NCI-H128 (cell line): Measurements from ENCODE around the gene GIT1.
"Not testable (repeated sequence)": the region's sequence is repeated elsewhere in the genome, so short reads cannot be mapped to it uniquely, and the experiment has no call there.

ENCODE experiments used
- DNase-seq: peaks from one replicate; lab custom pipeline; 2025; ENCODE audit not compliant: unreplicated experiment; lab: John Stamatoyannopoulos, UW

GIT1 gene

DNA sequence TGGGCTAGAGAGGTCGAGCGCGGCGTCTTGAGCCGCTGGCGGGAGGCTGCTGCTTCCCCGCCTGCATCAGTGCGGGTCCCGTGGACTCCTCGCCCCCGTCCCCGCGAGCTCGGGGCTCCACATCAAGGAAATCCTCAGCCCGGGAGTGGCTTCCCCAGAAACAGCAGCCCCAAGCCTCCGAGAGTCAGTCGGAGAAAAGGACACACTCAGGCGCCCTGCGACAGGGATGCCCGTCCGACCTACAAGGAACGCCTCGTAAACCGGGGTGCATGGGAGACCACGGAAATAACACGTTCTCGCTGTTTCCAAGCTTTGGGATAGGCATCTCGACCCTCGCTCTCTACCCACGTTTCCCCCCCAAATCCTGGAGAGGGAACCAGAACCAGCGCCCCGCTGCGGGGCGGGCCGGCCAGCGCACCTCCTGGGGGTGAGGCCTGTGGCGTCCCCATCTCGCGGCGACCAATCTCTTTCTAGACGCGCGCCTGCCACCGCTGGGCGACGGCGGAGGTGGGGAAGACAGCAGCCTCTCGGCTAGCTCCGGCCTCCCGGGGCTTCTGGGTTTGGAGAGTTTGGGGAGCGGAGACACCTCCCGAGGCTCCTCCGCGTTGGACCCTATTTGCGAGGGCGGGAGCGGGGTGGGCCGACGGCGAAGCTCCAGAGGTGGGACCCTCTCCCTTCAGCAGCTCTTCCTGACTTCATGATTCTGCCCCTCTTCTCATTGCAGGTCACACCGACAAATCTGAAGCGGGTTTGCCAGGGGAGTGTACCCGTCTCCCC lies 21.7 kb downstream of the GIT1 start:
- DNase-seq = no peak

DNA sequence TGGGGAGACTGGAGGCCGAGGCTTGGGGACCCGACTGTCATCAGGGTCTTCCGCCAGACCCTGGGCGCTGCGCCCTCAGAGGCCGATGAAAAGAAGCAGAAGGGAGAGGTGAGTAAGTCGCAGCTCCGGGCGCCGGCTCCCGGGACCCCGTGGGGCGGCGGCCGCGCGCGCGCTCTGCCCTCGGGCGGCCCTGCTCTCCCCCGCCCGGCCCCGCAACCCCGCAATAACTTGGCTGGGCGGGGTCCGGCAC lies 22.2 kb downstream of the GIT1 start:
- DNase-seq = no peak

DNA sequence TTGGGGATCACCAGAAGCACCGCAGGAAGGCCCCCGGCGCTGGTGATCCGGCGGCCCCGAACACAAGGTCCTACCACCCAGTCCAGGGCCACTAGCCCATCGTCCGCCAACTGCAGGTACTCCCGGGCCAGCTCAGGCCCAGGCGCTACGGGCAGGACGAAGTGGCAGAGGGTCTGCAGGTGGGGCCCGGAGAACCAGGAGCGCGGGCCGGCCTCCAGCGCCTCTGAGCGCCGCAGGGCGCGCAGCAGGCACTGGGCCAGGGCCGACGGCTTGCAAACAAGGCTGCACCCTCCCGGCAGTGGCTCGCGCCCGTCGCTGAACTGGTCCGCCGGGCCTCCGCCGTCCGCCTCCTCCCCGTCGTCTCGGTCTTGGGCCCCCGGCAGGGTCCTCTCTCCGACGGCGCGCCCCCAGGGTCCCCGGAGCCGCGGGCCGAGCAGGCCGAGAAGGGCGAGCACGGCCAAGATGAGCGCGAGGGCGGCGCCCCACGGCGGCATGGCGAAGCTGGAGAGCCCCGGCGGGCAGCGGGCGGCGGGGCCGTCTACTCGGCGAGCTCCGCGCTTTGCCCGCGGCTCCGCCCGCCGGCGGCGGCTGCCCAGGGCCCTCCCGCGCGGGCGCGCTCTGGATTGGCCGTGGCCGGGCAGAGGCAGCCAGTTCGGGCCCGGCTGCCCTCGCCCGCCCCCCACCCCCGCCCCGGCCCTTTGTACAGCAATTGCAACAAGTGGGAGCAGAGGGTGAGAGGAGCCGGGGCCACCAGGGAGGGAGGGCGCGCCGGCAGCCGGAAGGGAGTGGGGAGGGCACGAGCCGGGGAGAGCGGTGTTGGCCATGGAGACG lies 22.8 kb downstream of the GIT1 start, which contains the start of gene ABHD15:
TSS of gene ABHD15 (minus strand) at position 565 of the 831 bp plus-strand sequence. CDS start at position 494, 71 bp downstream.
- DNase-seq = no peak

DNA sequence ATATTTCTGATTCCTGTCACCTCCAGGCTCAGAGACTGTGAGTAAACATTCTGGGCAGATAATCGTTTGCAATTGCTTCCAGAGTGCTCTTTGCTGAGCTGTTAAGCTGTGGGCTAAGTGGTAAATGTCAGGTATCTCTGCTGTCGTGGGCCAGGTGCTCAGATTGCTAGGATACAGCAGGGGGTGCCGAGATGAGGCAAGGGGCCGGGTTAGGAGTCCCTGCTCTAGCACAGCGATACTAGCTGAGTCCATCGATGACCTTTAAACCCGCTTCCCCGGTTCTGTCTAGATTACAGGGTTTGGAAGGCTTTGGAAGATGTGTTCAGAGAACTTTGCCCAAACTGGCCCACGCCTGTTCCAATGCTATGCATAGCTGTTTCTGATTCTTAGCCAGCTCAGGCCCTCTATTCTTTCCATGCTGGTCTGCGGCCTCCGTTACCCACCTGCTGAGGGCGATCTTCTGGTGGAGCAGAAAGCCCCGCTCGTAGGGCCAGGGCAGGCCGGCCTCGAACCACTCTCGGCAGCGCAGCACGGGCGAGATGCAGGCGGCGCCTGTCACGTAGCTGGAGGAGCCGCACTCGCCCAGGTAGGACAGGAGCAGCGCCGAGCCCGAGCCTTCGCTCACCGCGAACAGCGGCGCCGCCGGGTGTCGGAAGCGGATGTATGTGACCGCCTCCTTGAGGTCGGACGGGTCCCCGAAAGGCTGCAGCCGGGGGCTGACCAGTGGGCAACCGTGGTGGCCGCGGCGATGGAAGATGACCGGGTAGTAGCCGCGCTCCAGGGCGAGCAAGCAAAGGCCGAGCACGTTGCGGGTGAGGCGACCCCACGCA lies 23.6 kb downstream of the GIT1 start:
- peak; percentile 33 for DNase-seq

DNA sequence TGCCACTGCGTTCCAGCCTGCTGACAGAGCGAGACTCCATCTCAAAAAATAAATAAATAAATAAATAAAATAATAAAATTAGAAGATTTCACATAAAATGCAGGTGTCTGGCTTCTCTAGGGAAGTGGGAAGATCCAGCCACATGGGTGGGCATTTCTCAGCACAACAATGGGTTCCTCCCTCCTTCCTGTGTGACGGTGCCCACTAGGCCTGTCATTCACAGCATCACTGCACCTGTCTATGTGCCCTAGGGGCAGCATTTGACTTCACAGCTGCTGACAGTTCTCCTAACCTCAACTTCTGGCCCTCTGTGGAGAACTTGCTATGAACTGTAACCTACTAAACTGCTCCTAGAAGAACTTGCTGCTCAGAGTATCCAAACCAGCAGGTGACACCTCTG lies 25.6 kb downstream of the GIT1 start:
- DNase-seq = no peak

DNA sequence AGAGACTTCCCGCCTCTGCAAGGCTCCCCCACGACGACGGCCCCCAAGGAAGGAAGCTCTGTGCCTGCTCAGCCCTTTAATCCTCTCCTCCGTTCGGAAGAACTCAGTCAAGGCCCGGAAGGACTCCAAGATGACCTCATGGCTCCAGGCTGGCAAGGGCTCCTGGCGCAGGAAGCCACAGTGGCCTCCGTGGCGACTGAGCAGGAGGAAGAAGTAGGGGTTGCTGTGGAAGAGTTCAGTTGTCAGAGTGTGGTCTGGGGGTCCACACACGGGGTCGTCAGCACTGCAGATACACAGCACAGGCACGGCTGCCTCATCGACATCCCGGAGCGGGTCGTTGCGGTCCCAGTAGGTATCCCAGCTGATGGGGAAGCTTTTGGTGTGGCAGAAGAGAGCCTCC lies 26.8 kb downstream of the GIT1 start:
- DNase-seq = no peak

DNA sequence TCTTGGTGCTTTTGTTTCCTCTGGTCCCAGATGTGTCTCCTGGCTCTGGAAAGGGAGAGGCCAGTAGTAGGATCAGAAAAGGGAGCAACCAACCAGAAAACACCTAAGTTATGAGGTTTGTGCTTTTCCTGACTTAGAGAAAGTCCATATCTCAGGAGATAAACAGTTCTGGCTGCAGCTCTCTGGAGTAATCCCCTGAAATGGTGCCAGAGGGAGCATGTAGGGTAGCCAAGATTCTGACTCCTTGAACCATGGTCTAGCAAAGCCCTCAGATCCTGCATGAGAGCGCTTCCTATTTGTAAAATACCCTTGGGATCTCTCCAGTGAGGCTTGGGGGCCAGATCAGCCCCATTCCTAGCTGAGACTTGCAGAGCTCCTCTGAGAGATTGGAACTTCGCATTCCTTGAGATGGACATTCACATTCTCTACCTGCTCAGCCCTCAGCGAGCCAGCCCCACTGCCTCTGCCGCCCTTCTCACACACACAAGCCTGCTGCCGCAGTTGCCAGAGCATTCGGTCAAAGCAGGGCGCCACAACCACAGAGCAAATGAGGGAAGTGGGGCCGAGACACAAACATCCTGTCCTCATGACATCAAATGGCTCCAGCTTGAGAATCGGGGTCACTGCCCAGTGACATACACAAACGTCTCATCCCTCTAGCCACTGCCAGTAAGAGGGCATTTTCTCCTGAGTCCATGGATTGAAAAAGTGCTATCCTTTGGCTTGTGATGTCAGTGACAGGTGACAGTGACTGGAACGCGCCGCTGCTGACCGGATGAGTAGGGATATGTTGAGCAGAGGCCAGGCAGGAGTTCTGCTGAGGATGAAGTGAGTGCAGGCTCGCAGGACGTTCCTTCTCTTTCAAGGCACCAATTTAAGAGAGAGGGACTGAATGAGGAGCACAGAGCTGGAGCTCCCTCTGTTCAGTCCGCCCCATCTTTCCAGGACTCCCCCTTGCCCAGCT lies 27.6 kb downstream of the GIT1 start:
- DNase-seq = no peak

DNA sequence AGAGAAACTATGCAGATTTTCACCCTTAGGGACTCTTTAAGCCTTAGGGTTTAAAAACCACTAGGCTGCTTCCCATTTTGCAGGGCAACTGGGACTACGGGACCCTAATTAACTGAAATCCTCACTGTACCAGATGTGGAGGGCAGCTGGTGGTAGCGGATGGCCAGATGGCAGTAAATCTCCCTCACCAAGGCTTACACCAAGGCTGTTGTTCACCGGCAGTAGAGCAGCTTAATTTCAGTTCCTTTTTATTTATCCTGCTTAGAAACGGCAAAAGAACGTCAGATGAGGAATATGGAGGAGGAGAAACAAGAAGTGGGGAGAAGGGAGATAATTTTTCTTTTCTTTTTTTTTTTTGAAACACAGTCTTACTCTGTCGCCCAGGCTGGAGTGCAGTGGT lies 29.1 kb downstream of the GIT1 start:
- DNase-seq = no peak

DNA sequence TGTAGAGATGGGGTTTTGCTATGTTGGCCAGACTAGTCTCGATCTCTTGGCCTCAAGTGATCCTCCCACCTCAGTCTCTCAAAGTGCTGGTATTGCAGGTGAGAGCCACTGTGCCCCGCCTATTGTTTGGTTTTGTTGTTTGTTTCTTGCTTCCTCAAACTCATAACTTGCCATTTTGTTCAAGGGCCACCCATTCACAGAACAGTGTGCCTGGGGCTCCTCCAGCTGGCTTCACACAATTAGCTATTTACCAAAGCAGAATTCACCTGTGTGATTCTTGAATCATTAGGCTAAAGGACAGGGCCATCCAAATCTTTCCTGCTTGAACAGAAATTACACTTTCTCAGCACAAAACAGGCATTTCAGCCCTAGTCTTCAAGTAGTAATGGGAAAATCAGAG lies 29.8 kb downstream of the GIT1 start:
- DNase-seq = no peak

DNA sequence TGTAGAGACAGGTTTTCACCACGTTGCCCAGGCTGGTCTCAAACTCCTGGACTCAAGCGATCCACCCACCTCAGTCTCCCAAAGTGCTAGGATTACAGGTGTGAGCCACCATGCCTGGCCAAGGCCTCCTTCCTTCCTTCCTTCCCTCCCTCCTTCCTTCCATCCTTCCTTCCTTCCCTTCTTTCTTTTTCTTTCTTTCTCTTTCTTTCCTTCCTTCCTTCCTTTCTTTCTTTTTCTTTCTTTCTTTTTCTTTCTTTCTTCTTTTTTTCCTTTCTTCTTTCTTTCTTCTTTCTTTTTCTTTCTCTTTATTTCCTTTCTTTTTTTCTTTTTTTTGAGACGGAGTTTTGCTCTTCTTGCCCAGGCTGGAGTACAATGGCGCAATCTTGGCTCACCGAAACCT lies 31.3 kb downstream of the GIT1 start:
- not testable (repeated sequence) for DNase-seq

DNA sequence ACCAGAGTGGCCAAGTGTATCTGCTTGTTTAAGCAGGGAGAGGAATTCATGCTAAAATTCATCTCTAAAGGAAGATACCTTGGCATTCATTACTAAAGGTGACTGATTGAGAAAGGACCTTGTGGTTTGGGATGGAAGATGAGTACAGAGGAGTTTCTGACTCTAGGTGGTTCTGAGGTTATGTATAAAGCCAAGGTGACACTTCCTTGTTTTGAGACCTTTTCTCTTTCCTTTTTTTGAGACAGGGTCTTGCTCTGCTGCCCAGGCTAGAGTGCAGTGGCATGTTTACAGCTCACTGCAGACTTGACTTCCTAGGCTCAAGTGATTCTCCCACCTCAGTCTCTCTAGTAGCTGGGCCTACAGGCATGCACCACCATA lies 31.7 kb downstream of the GIT1 start:
- DNase-seq = no peak

DNA sequence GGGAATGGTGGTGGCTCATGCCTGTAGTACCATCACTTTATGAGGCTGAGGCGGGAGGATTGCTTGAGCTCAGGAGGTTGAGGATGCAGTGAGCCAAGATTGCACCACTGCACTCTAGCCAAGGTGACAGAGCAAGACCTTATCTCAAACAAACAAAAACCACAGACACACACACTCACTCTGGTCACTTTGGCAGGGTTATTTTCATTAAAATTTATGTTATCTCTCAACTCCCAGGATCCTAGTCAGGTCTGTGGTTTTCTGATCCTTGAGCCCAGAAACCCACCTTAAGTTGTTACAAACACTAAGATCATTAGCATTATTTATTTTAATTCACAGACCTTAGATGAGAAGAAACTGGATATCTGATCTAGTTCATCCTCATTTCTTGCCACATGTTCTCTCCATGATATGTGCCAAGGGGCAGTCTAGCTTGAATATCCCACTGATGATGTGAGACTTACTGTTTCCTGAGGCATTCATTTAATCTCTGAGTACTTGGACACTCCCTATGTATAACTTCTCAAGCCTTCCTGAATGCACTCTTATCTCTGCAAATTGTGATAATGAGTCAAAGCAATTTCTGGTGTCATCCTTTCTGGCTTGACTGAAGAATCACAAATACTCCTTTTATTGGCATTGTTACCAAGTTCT lies 32.2 kb downstream of the GIT1 start:
- no peak for DNase-seq

DNA sequence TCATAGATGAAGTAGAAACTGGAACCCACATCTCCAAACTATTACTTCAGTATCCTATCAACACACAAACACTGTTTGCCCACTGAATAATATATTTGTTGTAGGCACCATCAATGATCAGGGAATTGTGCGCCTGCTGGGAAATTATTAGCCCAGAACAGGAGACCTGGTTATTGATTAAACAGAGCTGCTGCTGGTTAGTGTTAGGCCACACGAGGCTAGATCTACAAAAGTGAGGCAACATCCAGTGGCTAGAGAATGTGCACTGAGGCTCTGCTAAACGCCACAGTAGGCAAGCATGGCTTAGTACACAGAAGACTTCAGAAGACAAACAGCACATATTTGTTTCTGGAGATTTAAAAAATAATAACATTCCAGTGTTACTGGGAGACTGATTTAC lies 33.6 kb downstream of the GIT1 start:
- DNase-seq = no peak

DNA sequence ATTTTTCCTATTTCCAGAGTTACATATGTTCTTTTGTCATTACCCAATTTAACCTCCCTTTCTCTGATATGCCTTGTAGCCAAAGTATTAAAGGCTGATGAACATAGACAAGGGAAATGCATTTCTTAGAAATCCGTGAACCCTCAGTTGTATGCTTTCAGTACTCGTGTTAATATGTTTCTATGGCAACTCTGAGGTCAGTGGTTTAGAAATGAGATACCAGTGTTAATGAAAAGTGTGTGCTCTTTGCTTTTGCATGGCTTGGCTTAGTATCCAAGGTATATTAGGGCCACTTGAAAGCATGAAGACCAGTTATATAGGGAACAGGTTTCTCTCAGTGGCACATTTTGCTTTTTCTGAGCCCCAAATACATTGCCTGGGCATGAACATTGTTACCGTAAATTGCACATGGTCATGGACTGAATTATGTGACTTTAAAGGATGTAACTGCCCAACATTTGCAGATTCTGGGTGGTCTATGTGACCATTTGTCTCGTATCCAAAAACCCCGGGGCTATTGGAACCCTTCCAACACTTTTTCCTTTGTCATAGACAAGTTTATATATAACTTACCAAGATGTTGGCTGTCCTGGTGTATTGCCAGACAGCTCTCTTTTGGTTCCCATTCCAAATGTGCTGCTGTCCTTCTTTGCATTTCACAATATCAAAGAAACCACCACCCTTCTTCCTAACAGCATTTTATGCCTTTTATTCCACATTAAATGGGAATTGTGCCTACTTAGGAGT lies 40.1 kb downstream of the GIT1 start:
- DNase-seq = no peak

DNA sequence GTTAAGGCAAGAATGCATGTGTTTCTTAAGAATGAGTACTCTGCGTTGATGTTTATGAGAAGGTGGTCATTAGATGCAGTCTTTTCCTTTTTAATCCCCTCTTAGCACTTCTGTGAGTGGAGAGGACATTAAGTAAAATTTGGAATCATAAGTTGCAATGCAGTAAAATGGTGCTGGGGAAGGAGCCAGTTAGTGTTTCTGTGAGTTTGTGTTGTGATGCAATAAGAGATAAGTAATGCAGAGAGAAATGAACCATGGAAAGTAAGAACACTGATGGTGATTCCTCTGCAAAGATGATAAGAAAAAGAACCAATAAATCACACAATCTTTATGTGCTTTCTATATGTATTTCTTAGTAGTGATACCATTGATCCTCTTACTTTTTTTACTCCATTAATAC lies 42.6 kb downstream of the GIT1 start:
- no peak for DNase-seq

DNA sequence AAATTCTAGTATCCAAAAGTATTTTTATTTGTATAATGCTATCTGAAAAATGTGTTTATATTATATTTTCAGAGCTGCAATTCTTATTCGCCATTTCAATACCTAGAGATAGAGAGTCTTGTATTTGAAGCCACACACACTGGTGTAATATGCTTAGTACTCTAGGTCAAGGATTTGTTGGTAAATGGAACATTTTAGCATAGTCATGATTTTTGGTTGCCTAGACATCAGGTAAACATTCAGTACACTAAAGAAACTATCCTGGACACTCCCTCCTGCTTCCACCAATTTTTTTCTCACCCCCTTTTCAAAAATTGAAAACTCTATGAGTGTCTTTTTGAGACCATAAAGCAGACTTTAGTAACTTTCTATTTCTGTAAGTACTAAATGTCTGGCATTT lies 43.4 kb downstream of the GIT1 start:
- no peak for DNase-seq

DNA sequence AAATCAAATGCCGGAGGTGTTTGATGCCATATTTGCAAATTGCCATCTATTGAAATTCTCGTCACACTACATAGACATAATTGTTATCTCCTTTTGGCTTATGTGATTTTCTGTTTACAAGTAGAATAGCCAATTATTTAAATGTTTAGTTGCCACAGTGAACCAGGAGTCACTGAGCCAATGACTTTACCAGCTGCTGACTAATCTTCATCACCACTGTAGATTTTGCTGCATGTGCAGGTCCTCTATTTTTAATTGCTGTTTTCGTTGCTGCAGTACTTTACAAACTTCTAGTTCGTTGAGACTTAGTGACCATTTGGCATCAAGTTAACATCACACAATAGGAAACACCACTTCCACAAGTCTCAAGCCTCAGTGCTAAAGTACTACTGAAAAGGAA lies 45.4 kb downstream of the GIT1 start:
- DNase-seq = no peak

DNA sequence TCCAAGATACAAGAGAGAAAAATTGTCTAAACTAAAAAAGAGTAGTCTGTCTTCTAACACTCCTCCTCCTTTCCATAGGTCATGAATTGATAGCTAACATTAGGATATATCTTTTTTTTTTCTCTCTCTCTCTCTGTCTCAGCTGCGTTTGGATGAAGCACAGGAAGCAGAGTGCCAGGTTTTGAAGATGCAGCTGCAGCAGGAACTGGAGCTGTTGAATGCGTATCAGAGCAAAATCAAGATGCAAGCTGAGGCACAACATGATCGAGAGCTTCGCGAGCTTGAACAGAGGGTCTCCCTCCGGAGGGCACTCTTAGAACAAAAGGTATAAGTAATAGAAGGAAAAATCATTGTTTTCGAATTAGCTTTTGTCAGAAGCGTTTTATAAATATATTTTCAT lies 55.5 kb downstream of the GIT1 start:
- DNase-seq = no peak

DNA sequence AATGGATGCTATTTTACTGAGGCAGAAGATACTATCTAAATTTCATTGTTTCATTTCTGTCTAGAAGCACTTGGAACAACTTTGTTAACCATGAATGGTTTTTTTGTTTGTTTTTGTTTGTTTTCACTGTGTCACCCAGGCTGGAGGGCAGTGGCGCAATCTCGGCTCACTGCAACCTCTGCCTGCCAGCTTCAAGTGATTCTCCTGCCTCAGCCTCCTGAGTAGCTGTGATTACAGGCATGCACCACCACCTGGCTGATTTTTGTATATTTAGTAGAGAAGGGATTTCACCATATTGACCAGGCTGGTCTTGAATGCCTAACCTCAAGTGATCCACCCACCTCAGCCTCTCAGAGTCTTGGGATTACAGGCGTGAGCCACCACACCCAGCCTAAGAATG lies 63.1 kb downstream of the GIT1 start:
- DNase-seq = no peak

DNA sequence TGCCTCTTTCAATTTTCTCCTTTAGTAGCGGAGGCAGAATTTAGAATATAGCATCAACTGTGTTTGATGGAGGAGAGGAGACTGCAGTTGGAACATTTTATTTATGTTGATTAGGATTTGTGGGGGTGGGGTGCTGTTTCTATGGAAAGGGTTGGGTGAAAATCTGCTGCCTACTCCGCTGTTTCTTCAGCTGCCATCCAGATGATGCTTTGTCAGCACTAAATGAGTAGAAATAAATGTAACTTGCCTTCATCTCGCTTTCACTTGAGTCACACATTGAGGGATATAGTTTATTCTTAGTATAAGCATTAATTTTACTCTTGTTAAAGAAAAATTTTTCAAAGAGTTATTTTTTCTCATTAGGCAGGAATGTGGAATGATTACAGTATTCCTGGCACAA lies 64.8 kb downstream of the GIT1 start:
- no peak for DNase-seq
